Measurements from ENCODE around the gene IFNA17.
"Not testable (repeated sequence)": the region's sequence is repeated elsewhere in the genome, so short reads cannot be mapped to it uniquely, and the experiment has no call there.

IFNA17 gene

GRCh38 chr9:21210311-21210710, 17.7 kb downstream of the IFNA17 start:
- DNase-seq: no peak

- not testable (repeated sequence) for DNase-seq
Measured at GRCh38 chr9:21207043-21207442, 21.0 kb downstream of the IFNA17 start, which contains the start of gene IFNA10. TSS of gene IFNA10 (minus strand) at chr9:21207143. CDS start at chr9:21207097, 46 bp downstream.

GRCh38 chr9:21205204-21205603, 22.8 kb downstream of the IFNA17 start:
- no peak for DNase-seq

DNA sequence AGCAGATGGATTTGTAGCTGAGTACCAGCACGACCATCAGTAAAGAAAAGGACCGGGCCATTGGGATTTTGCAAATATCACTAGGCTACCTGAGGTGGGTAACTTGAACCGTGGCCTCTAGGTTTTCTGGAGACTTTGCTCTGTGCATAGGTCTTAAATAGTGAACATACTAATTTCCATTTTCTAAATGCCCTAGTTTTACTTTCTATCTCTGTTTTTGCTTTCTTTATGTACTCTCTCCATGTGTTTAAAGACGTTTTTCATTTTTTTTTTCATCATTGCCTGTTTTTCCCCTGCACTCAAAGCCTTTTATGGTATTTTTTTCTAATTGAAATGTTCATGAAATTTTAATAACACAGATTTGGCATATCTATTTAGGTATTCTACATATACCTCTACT, 25.9 kb downstream of the IFNA17 start, which contains the start of gene IFNA7:
Gene IFNA7, minus strand, starts transcription at position 101 of the 400 bp plus-strand sequence. Its CDS starts 40 bp downstream, at position 61.
- not testable (repeated sequence) for DNase-seq

GRCh38 chr9:21194867-21195776, 32.9 kb downstream of the IFNA17 start:
- DNase-seq: not testable (repeated sequence)

DNA sequence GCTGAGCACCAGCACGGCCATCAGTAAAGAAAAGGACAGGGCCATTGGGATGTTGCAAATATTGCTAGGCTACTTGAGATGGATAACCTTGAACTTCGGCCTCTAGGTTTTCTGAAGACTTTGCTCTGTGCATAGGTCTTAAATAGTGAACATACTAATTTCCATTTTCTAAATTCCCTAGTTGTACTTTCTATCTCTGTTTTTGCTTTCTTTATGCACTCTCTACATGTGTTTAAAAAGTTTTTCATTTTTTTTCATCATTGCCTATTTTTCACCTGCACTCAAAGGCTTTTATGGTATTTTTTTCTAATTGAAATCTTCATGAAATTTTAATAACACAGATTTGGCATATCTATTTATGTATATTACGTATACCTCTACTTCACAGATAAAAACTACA, 40.5 kb downstream of the IFNA17 start, which contains the start of gene IFNA4:
Gene IFNA4, minus strand, starts transcription at position 101 of the 400 bp plus-strand sequence. Its CDS starts 56 bp downstream, at position 45.
- not testable (repeated sequence) for DNase-seq

DNA sequence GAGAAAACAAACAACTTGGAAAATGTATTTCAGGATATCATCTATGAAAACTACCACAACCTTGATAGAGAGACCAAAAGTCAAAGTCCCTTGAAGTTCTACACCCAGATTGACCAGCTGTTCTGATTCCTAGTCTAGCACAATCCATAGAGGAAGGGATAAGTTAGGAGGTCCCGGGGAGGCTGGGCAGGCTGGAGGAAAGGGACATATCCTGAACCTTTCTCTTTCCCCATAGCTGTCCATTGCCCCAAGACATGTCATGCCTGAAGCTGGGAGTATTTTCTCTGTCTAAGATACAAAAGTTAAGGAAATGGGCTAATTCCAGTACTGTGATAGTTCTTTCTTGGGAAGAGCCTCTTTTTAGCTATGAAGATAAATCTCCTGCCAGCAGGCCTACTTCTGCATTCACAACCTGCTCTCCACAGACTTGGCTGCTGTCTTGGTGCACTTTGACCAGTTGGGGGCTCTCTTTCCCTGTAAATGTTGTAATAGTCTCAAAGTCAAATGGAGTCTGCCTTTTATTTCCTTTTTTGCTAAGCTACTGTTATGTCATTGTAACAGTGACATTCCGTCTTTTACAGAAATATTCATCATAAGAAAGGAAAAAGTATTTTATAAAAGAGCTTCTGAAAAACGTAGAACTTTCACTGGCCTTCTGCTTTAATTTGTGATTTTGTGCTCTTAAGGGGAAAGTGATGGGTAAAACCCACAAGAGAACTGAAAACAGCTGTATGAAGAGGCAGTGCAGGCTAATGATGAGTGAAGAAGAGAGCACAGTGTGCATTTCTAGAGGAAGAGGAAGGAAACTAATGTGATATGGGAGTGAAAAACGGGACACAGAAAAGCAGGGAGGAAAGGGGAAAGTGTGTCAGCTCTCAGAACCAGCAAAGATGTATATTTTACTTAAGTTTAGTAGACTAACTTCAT, 44.9 kb downstream of the IFNA17 start:
- DNase-seq: not testable (repeated sequence)
